HepG2 (cell line): Measurements from ENCODE around the gene FUT8.

Experiments used
- ESRRA ChIP-seq: sonication (generic); formaldehyde crosslinking; IDR thresholded peaks from 2 replicates; pipeline ENCODE4 v1.5.1; 2020; ENCODE audit warnings: mild to moderate bottlenecking, low read depth, missing genetic modification reagents
- FOSL2 ChIP-seq: sonication (generic); formaldehyde crosslinking; IDR thresholded peaks from 2 replicates; pipeline ENCODE4 v1.4.0; 2020; ENCODE audit warnings: missing genetic modification reagents
- NFE2L2 ChIP-seq: fragments of 150-350 bp; IDR thresholded peaks from 2 replicates; pipeline ENCODE4 v1.6.1; 2014; ENCODE audit warnings: low read length
- ZNF260 ChIP-seq: sonication (generic); formaldehyde crosslinking; IDR thresholded peaks from 2 replicates; pipeline ENCODE4 v1.4.0; 2020; ENCODE audit warnings: missing genetic modification reagents, low read depth, mild to moderate bottlenecking, borderline replicate concordance
- ZNF3 ChIP-seq: IDR thresholded peaks from 2 replicates; pipeline ENCODE4 v1.7.0; 2017; ENCODE audit warnings: inconsistent platforms
- ZNF564 ChIP-seq: sonication (generic); formaldehyde crosslinking; IDR thresholded peaks from 2 replicates; pipeline ENCODE4 v1.8.1; 2023; ENCODE audit warnings: mild to moderate bottlenecking, missing genetic modification reagents
- ZNF776 ChIP-seq: sonication (generic); formaldehyde crosslinking; IDR thresholded peaks from 2 replicates; pipeline ENCODE4 v1.4.0; 2020; ENCODE audit warnings: mild to moderate bottlenecking, missing genetic modification reagents

- TF ChIP-seq ZNF3 (CRISPR knock-in tag) (no peak), FOSL2 (CRISPR knock-in tag) (no peak), ZNF776 (CRISPR knock-in tag) (no peak), NFE2L2 (no peak), ESRRA (CRISPR knock-in tag) (no peak), ZNF564 (no peak), ZNF260 (CRISPR knock-in tag) (no peak)
These were observed 37.1 kb downstream of the FUT8 start for GRCh38 chr14:65449647-65450046.
